Ishikawa (cell line): ENCODE measurements around the gene CDC42BPB.

Experiments
- CEBPB ChIP-seq: IDR thresholded peaks from 2 replicates; pipeline ENCODE4 v1.6.1; 2012
- CREB1 ChIP-seq: IDR thresholded peaks from 2 replicates; pipeline ENCODE4 v1.6.1; 2012; ENCODE audit warnings: low read depth
- EGR1 ChIP-seq: IDR thresholded peaks from 2 replicates; pipeline ENCODE4 v1.6.1; 2012
- EP300 ChIP-seq: IDR thresholded peaks from 2 replicates; pipeline ENCODE4 v1.6.1; 2012; ENCODE audit warnings: borderline replicate concordance
- FOXM1 ChIP-seq: IDR thresholded peaks from 2 replicates; pipeline ENCODE4 v1.6.1; 2012; ENCODE audit warnings: low read depth, borderline replicate concordance
- MAX ChIP-seq: IDR thresholded peaks from 2 replicates; pipeline ENCODE4 v1.6.1; 2012
- NFIC ChIP-seq: IDR thresholded peaks from 2 replicates; pipeline ENCODE4 v1.6.1; 2012
- RAD21 ChIP-seq: IDR thresholded peaks from 2 replicates; pipeline ENCODE4 v1.6.1; 2012; ENCODE audit warnings: low read depth
- TAF1 ChIP-seq: IDR thresholded peaks from 2 replicates; pipeline ENCODE4 v1.6.1; 2012; ENCODE audit warnings: low read depth, mild to moderate bottlenecking
- TCF12 ChIP-seq: IDR thresholded peaks from 2 replicates; pipeline ENCODE4 v1.6.1; 2012; ENCODE audit warnings: low read depth
- TEAD4 ChIP-seq: IDR thresholded peaks from 2 replicates; pipeline ENCODE4 v1.6.1; 2012
- USF1 ChIP-seq: IDR thresholded peaks from 2 replicates; pipeline ENCODE4 v1.6.1; 2012
- YY1 ChIP-seq: IDR thresholded peaks from 2 replicates; pipeline ENCODE4 v1.6.1; 2012; ENCODE audit warnings: low read depth
- ZBTB7A ChIP-seq: IDR thresholded peaks from 2 replicates; pipeline ENCODE4 v1.6.1; 2012; ENCODE audit warnings: low read depth
- TF ChIP-seq, protein P1 (sequence below): IDR thresholded peaks from 2 replicates; pipeline ENCODE4 v1.6.1; 2012; ENCODE audit warnings: low read depth, mild to moderate bottlenecking

CDC42BPB gene

GRCh38 chr14:102957222-102957621 is 100.1 kb downstream of the CDC42BPB start:
- no peak for TF ChIP-seq TAF1
- no peak for TF ChIP-seq USF1
- no peak for TF ChIP-seq RAD21
- TF ChIP-seq TCF12 = no peak
- TF ChIP-seq CEBPB = no peak
- no peak for TF ChIP-seq FOXM1
- no peak for TF ChIP-seq MAX
- no peak for TF ChIP-seq ZBTB7A
- TF ChIP-seq CREB1 = no peak
- no peak for TF ChIP-seq EGR1
- no peak for TF ChIP-seq EP300
- TF ChIP-seq, protein P1, sequence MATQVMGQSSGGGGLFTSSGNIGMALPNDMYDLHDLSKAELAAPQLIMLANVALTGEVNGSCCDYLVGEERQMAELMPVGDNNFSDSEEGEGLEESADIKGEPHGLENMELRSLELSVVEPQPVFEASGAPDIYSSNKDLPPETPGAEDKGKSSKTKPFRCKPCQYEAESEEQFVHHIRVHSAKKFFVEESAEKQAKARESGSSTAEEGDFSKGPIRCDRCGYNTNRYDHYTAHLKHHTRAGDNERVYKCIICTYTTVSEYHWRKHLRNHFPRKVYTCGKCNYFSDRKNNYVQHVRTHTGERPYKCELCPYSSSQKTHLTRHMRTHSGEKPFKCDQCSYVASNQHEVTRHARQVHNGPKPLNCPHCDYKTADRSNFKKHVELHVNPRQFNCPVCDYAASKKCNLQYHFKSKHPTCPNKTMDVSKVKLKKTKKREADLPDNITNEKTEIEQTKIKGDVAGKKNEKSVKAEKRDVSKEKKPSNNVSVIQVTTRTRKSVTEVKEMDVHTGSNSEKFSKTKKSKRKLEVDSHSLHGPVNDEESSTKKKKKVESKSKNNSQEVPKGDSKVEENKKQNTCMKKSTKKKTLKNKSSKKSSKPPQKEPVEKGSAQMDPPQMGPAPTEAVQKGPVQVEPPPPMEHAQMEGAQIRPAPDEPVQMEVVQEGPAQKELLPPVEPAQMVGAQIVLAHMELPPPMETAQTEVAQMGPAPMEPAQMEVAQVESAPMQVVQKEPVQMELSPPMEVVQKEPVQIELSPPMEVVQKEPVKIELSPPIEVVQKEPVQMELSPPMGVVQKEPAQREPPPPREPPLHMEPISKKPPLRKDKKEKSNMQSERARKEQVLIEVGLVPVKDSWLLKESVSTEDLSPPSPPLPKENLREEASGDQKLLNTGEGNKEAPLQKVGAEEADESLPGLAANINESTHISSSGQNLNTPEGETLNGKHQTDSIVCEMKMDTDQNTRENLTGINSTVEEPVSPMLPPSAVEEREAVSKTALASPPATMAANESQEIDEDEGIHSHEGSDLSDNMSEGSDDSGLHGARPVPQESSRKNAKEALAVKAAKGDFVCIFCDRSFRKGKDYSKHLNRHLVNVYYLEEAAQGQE = no peak
- TF ChIP-seq YY1 = no peak
- no peak for TF ChIP-seq NFIC
- no peak for TF ChIP-seq TEAD4

GRCh38 chr14:102955636-102956408 is 101.5 kb downstream of the CDC42BPB start:
- TF ChIP-seq TAF1 (no peak), NFIC (no peak), EP300 (no peak), EGR1 (no peak), USF1 (no peak), CEBPB (no peak), YY1 (no peak), MAX (no peak)

DNA sequence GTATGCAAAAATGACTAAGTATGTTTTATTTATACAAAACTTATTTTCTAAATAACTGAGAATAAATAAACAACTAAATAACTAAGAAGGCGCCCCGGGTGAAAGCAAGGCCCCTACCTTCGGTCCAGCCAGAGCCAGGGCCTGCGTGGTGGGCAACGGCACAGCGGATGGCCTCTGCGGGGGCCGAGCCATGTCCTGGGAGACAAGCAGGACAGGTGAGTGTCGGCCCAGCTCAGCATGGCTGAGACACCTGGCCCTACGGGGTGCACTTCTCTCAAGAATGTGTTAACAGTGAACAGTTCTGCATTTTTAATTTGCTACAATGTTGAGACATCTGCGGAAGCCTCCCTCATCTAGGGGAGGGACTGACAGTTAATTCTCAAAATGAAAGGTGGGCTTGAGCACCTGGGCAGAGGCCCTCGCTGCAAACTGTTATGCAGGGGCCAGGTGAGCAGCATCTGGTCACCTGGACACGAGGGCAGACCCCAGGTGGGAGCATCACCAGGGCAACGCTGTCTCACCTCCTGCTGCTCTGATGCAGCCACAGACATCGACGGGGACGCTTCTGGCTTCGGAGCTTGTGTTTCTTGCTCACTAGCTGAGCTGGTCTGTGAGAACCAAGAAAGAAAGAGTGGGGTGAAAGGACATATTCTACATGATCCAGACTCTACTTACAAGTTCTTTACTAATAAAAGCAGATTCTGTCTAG is 103.1 kb downstream of the CDC42BPB start:
- TF ChIP-seq USF1 (no peak), TCF12 (no peak), EGR1 (no peak), ZBTB7A (no peak), NFIC (no peak), EP300 (no peak), YY1 (no peak), TEAD4 (no peak), MAX (no peak), CREB1 (no peak)
- TF ChIP-seq, protein P1 = no peak

GRCh38 chr14:102953100-102953499 is 104.2 kb downstream of the CDC42BPB start:
- TF ChIP-seq MAX (no peak), CEBPB (no peak), FOXM1 (no peak), EP300 (no peak), USF1 (no peak), EGR1 (no peak), YY1 (no peak), TCF12 (no peak), NFIC (no peak), TEAD4 (no peak)
- TF ChIP-seq, protein P1 = no peak
